ENCODE results near the gene CD82.

DNA sequence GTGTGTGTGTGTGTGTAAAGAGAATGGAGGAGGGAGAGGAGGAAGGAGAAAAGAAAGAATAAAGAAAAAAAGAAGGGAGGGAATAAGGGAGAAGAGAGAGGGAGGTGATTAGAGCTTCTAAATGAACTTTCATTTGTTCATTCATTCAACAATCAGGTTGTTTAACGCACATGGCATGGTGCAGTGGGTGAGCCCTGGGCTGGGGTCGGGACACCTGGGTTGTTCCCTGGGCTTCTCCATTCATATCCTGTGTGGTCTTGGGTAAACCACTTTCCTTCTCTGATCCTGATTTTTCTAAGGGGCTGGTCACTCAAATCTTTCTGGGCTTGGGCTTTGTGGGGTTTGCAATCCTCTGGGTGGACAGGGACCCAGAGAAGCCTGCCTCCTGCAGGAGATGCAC, 47.9 kb upstream of the CD82 start:
- no peak for TF ChIP-seq EZH2 (IDR thresholded peaks at IDR 0.05; ENCODE audit: insufficient read depth, poor library complexity, severe bottlenecking)
- no peak for TF ChIP-seq EZH2phosphoT487 (IDR thresholded peaks at IDR 0.05; ENCODE audit: insufficient read depth, low read depth)

Measured in GM23248 (cell line).